ENCODE data around the gene IZUMO4.

IZUMO4 gene

GRCh38 chr19:2116507-2116906 is 19.8 kb downstream of the IZUMO4 start:
- TF ChIP-seq CTCF (conservative IDR thresholded peaks at IDR 0.05; ENCODE audit: low read depth, low read length) = no peak
- DNase-seq (ENCODE audit: low read depth) = no peak
- no peak overlapping the region for H3K4me3 ChIP-seq (ENCODE audit: low read depth, low read length)

- no peak for TF ChIP-seq CTCF (conservative IDR thresholded peaks at IDR 0.05; ENCODE audit: low read depth, low read length)
- DNase-seq (ENCODE audit: low read depth) = no peak
- H3K4me3 ChIP-seq (ENCODE audit: low read depth, low read length) = no peak overlapping the region
Observed at GRCh38 chr19:2117215-2117960, 20.7 kb downstream of the IZUMO4 start.

GRCh38 chr19:2118438-2118837 is 21.7 kb downstream of the IZUMO4 start:
- DNase-seq (ENCODE audit: low read depth) = no peak
- no peak overlapping the region for H3K4me3 ChIP-seq (ENCODE audit: low read depth, low read length)
- TF ChIP-seq CTCF (conservative IDR thresholded peaks at IDR 0.05; ENCODE audit: low read depth, low read length) = no peak

- no peak overlapping the region for H3K4me3 ChIP-seq (ENCODE audit: low read depth, low read length)
- TF ChIP-seq CTCF (conservative IDR thresholded peaks at IDR 0.05; ENCODE audit: low read depth, low read length) = no peak
- no peak for DNase-seq (ENCODE audit: low read depth)
Observed at GRCh38 chr19:2119921-2120785, 23.4 kb downstream of the IZUMO4 start.

- H3K4me3 ChIP-seq (ENCODE audit: low read depth, low read length) = no peak overlapping the region
- no peak for TF ChIP-seq CTCF (conservative IDR thresholded peaks at IDR 0.05; ENCODE audit: low read depth, low read length)
- no peak for DNase-seq (ENCODE audit: low read depth)
Observed at GRCh38 chr19:2120821-2121220, 24.1 kb downstream of the IZUMO4 start.

GRCh38 chr19:2121416-2122051 is 24.8 kb downstream of the IZUMO4 start:
- DNase-seq (ENCODE audit: low read depth) = no peak
- TF ChIP-seq CTCF (conservative IDR thresholded peaks at IDR 0.05; ENCODE audit: low read depth, low read length) = no peak
- no peak overlapping the region for H3K4me3 ChIP-seq (ENCODE audit: low read depth, low read length)
